ENCODE measurements around the gene CCDC63.
"Not testable (repeated sequence)": the region's sequence is repeated elsewhere in the genome, so short reads cannot be mapped to it uniquely, and the experiment has no call there.

CCDC63 gene

GRCh38 chr12:110937104-110937641 is 90.4 kb downstream of the CCDC63 start:
- DNase-seq (ENCODE audit: low read depth) = no peak
- peak; percentile 93 for TF ChIP-seq CTCF (IDR thresholded peaks at IDR 0.05; ENCODE audit: low read depth, low read length, missing control alignments)
- no peak overlapping the region for H3K4me3 ChIP-seq (ENCODE audit: low read depth, low read length)

GRCh38 chr12:110940296-110940695 is 93.5 kb downstream of the CCDC63 start:
- DNase-seq (ENCODE audit: low read depth) = no peak
- TF ChIP-seq CTCF (IDR thresholded peaks at IDR 0.05; ENCODE audit: low read depth, low read length, missing control alignments) = no peak

GRCh38 chr12:110940933-110941332 is 94.1 kb downstream of the CCDC63 start:
- H3K4me3 ChIP-seq (ENCODE audit: low read depth, low read length) = no peak overlapping the region
- TF ChIP-seq CTCF (IDR thresholded peaks at IDR 0.05; ENCODE audit: low read depth, low read length, missing control alignments) = no peak
- no peak for DNase-seq (ENCODE audit: low read depth)

More at GRCh38 chr12:110940296-110940695, 93.5 kb downstream of the CCDC63 start:
- no peak overlapping the region for H3K4me3 ChIP-seq (ENCODE audit: low read depth, low read length)

- no peak overlapping the region for H3K4me3 ChIP-seq (ENCODE audit: low read depth, low read length)
These were observed 94.6 kb downstream of the CCDC63 start for GRCh38 chr12:110941391-110941790.

GRCh38 chr12:110943373-110943772 is 96.6 kb downstream of the CCDC63 start:
- DNase-seq (ENCODE audit: low read depth) = no peak
- no peak for TF ChIP-seq CTCF (IDR thresholded peaks at IDR 0.05; ENCODE audit: low read depth, low read length, missing control alignments)
- H3K4me3 ChIP-seq (ENCODE audit: low read depth, low read length) = no peak overlapping the region

More at GRCh38 chr12:110941391-110941790, 94.6 kb downstream of the CCDC63 start:
- TF ChIP-seq CTCF (IDR thresholded peaks at IDR 0.05; ENCODE audit: low read depth, low read length, missing control alignments) = no peak
- no peak for DNase-seq (ENCODE audit: low read depth)

- TF ChIP-seq CTCF (IDR thresholded peaks at IDR 0.05; ENCODE audit: low read depth, low read length, missing control alignments) = no peak
- no peak for DNase-seq (ENCODE audit: low read depth)
- no peak overlapping the region for H3K4me3 ChIP-seq (ENCODE audit: low read depth, low read length)
These were observed 101.3 kb downstream of the CCDC63 start for GRCh38 chr12:110948041-110948440.

GRCh38 chr12:110950466-110950865 is 103.7 kb downstream of the CCDC63 start:
- not testable (repeated sequence) for H3K4me3 ChIP-seq (ENCODE audit: low read depth, low read length); DNase-seq (ENCODE audit: low read depth)

GRCh38 chr12:110950867-110951266 is 104.1 kb downstream of the CCDC63 start:
- DNase-seq (ENCODE audit: low read depth) = not testable (repeated sequence)

More at GRCh38 chr12:110950867-110951266, 104.1 kb downstream of the CCDC63 start:
- H3K4me3 ChIP-seq (ENCODE audit: low read depth, low read length) = not testable (repeated sequence)
